Ishikawa (cell line): Measurements from ENCODE around the gene HSPB7.

Experiments used
- CEBPB ChIP-seq: IDR thresholded peaks from 2 replicates; pipeline ENCODE4 v1.6.1; 2012
- CREB1 ChIP-seq: IDR thresholded peaks from 2 replicates; pipeline ENCODE4 v1.6.1; 2012; ENCODE audit warnings: low read depth
- EGR1 ChIP-seq: IDR thresholded peaks from 2 replicates; pipeline ENCODE4 v1.6.1; 2012
- EP300 ChIP-seq: IDR thresholded peaks from 2 replicates; pipeline ENCODE4 v1.6.1; 2012; ENCODE audit warnings: borderline replicate concordance
- FOXM1 ChIP-seq: IDR thresholded peaks from 2 replicates; pipeline ENCODE4 v1.6.1; 2012; ENCODE audit warnings: low read depth, borderline replicate concordance
- MAX ChIP-seq: IDR thresholded peaks from 2 replicates; pipeline ENCODE4 v1.6.1; 2012
- NFIC ChIP-seq: IDR thresholded peaks from 2 replicates; pipeline ENCODE4 v1.6.1; 2012
- RAD21 ChIP-seq: IDR thresholded peaks from 2 replicates; pipeline ENCODE4 v1.6.1; 2012; ENCODE audit warnings: low read depth
- REST ChIP-seq: IDR thresholded peaks from 2 replicates; pipeline ENCODE4 v1.6.1; 2012; ENCODE audit warnings: low read depth, mild to moderate bottlenecking
- TAF1 ChIP-seq: IDR thresholded peaks from 2 replicates; pipeline ENCODE4 v1.6.1; 2012; ENCODE audit warnings: low read depth, mild to moderate bottlenecking
- TCF12 ChIP-seq: IDR thresholded peaks from 2 replicates; pipeline ENCODE4 v1.6.1; 2012; ENCODE audit warnings: low read depth
- TEAD4 ChIP-seq: IDR thresholded peaks from 2 replicates; pipeline ENCODE4 v1.6.1; 2012
- USF1 ChIP-seq: IDR thresholded peaks from 2 replicates; pipeline ENCODE4 v1.6.1; 2012
- YY1 ChIP-seq: IDR thresholded peaks from 2 replicates; pipeline ENCODE4 v1.6.1; 2012; ENCODE audit warnings: low read depth
- ZBTB7A ChIP-seq: IDR thresholded peaks from 2 replicates; pipeline ENCODE4 v1.6.1; 2012; ENCODE audit warnings: low read depth

Gene HSPB7

GRCh38 chr1:16019644-16020277 lies 1.9 kb upstream of the HSPB7 start:
- no peak for TF ChIP-seq ZBTB7A
- no peak for TF ChIP-seq TEAD4
- no peak for TF ChIP-seq EP300
- no peak for TF ChIP-seq TCF12
- TF ChIP-seq REST = no peak
- TF ChIP-seq USF1 = no peak
- TF ChIP-seq YY1 = no peak
- TF ChIP-seq NFIC = no peak
- no peak for TF ChIP-seq CREB1

- TF ChIP-seq CREB1 = no peak
Observed at GRCh38 chr1:16018749-16019643, 1.2 kb upstream of the HSPB7 start.

GRCh38 chr1:16018308-16018707 lies 465 bp upstream of the HSPB7 start:
- TF ChIP-seq TEAD4 (no peak), YY1 (no peak), TCF12 (no peak), ZBTB7A (no peak)

- TF ChIP-seq NFIC (no peak), TCF12 (no peak), TAF1 (no peak), EP300 (no peak), RAD21 (no peak)
Observed at GRCh38 chr1:16017076-16017460, 775 bp downstream of the HSPB7 start.

GRCh38 chr1:16015960-16016901 lies 1.6 kb downstream of the HSPB7 start:
- TF ChIP-seq TCF12 (no peak), TEAD4 (no peak), EGR1 (no peak), EP300 (no peak), YY1 (no peak), REST (no peak), MAX (no peak), USF1 (no peak), CREB1 (no peak), TAF1 (no peak)

GRCh38 chr1:16015491-16015890 lies 2.4 kb downstream of the HSPB7 start:
- TF ChIP-seq TEAD4 = no peak
- no peak for TF ChIP-seq EGR1
- no peak for TF ChIP-seq CREB1
- no peak for TF ChIP-seq EP300
- TF ChIP-seq ZBTB7A = no peak
- no peak for TF ChIP-seq RAD21
- TF ChIP-seq YY1 = no peak
- no peak for TF ChIP-seq MAX
- TF ChIP-seq FOXM1 = no peak
- TF ChIP-seq USF1 = no peak
- no peak for TF ChIP-seq TCF12
- TF ChIP-seq TAF1 = no peak
- TF ChIP-seq REST = no peak
- no peak for TF ChIP-seq CEBPB
- TF ChIP-seq NFIC = no peak
